AG09319 (cell line): ENCODE data around the gene ZNF555.

Source experiments
- DNase-seq: peaks from one replicate; pipeline ENCODE4 v3.0.0-alpha.2; 2010; ENCODE audit warnings: low read depth; ENCODE audit errors: extremely low read depth
- CTCF ChIP-seq: IDR thresholded peaks from 2 replicates; pipeline ENCODE4 v1.5.1; 2011; ENCODE audit warnings: low read depth, mild to moderate bottlenecking, inconsistent platforms, low read length, moderate library complexity

The ZNF555 gene

DNA sequence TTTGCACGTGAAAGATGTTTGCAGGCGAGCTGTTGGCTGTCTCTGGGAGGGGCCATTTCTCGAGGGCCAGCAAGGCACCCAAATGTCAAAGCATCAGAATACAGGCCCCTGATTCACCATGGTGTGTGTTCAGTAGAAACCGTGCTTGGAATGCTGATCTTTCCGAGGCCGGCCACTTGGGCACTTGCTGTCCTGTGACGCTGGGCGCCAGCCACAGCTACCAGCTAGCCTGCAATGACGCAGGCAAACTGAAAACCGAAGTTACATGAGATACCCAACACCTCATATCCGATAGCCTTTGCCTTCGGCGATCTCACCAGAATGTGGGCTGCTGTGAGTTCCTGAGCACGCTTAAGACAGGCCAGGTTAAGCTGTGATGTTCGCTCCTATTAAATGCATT lies 44.0 kb upstream of the ZNF555 start:
- no peak for DNase-seq
- no peak for TF ChIP-seq CTCF

DNA sequence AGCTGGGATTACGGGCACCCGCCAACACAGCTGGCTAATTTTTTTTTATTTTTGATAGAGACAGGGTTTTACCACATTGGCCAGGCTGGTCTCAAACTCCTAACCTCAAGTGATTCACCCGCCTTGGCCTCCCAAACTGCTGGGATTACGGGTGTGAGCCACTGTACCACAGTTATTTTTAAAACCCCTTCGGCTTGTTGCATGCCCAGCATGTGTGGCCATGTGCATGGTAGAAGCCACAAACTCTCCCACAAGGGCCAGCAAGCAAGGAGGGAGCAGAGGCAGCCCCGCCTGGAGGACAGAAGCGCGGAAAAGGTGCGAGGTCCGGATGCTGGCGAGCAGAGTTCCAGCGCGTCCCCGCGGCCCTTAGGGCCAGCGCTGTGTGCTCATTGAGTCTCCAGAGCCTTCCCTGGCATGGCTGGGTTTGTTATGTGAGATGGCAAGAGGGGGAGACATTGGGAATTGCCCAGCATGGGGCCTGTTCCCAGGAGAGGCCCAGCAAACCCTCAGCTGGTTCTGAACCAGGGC lies 43.1 kb upstream of the ZNF555 start:
- TF ChIP-seq CTCF: no peak
- no peak for DNase-seq

GRCh38 chr19:2798733-2799132 lies 42.5 kb upstream of the ZNF555 start:
- TF ChIP-seq CTCF: no peak
- DNase-seq: no peak

DNA sequence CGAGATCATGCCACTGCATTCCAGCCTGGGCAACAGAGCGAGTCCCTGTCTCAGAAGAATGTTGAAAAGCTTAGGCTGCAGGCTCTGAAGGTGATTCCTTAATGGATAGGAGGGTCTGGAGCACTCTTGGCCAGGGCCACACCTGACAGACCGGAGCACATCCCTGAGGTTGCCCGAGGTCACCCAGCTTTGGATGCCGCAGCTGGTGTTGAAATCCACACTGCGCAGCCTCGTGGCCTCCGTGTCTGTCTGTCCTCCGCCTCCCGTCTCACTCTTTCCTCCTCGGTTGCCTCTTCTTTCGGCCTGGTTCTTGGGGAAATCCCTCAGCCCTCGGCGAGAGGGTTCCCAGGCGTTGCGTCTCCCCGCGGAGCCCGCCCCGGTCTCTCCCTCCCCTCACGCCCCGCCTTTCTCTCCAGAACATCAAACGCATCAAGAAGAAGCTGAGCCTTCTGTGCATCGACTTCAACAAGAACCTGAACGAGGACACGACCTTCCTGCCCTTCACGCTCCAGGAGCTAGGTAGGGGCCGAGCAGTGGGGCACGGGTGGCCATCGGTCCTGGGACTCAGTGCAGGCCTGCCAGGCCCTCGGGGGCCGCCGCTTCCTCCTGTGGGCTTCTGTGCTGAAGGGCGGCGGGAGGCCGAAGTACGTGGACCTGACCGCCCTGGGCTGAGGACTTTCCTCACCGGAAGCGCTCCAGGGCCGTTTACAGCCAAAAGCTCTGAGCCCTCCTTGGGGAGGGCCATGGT lies 41.8 kb upstream of the ZNF555 start:
- no peak for DNase-seq
- TF ChIP-seq CTCF: no peak

DNA sequence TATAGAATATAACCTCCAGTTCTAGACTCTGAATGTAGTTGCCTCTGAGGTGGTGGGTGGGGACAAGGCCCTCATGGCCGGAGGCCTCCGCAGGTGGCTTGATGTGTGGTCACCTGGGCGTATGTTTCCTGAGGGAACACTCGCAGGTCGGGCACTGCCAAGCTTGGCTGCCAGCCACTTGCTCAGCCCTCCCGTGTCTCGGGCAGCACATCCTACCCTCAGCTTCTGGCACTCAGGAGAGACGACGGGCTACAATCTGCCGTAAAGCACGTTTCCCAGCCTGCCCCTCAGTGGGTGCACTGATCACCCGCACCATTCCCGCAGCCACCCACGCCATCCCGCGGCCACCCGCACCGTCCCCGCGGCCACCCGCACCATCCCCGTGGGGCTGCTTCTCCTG lies 40.8 kb upstream of the ZNF555 start:
- no peak for DNase-seq
- TF ChIP-seq CTCF: no peak

GRCh38 chr19:2802826-2803225 lies 38.4 kb upstream of the ZNF555 start:
- no peak for DNase-seq
- no peak for TF ChIP-seq CTCF

DNA sequence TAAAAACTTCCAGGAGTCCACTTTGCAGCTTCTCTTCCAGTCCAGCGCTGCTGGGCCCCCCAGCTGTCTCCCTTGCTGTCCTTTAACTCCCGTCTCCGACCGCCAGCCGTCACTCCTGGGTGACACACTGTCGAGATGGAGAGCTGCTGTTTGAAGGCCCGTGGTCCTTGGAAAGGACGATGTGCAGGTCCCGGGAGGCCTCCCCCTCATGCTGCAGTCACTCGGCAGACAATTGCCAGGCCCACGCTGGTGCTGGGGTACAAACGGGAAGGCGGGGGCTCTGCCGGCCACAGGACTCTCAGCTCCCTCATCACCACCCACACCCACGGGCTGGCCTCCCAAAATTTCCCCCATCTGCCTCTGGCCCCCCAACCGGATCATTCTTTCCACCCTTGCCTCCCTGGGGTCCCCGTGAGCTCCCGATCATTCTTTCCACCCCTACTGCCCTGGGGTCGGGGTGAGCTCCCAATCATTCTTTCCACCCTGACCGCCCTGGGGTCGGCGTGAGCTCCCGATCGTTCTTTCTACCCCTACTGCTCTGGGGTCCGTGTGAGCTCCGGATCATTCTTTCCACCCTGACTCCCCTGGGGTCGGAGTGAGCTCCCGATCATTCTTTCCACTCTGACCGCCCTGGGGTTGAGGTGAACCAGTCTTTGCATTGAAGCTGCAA lies 37.7 kb upstream of the ZNF555 start:
- DNase-seq: no peak
- no peak for TF ChIP-seq CTCF
